NCI-H2029 (cell line): ENCODE measurements around the gene MROH2A.
"Not testable (repeated sequence)": the region's sequence is repeated elsewhere in the genome, so short reads cannot be mapped to it uniquely, and the experiment has no call there.

ENCODE experiments used
- DNase-seq: peaks from one replicate; lab custom pipeline; 2025; lab: John Stamatoyannopoulos, UW

The MROH2A gene

DNA sequence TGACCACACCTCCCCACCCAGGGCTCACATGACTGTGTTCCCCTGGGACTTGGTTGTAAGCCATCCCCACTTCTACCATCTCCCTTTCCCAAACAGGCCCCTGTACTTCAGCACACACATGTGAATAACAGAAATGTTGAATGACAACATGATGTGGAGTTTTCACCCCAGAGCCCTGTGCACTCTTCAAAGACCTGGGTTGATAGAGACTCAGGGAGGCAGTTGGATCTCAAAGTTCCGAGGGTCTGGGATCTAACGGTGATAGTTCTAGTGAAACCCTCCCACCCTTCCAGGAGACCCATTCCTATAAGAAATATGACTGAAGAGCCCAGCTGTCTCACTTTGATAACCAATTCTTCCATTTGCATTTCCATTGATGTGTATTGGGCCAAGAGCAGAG, at the start of gene MROH2A:
Gene MROH2A (plus strand): TSS at position 301 of the 400 bp plus-strand sequence. CDS start 1,029 bp downstream, outside the sequence.
- DNase-seq, result no peak

- no peak for DNase-seq
Measured at GRCh38 chr2:233728723-233729301, 49.3 kb upstream of the MROH2A start, which contains the start of gene UGT1A3. Gene UGT1A3 (plus strand): TSS chr2:233729042. CDS start chr2:233729127, 85 bp downstream.

DNA sequence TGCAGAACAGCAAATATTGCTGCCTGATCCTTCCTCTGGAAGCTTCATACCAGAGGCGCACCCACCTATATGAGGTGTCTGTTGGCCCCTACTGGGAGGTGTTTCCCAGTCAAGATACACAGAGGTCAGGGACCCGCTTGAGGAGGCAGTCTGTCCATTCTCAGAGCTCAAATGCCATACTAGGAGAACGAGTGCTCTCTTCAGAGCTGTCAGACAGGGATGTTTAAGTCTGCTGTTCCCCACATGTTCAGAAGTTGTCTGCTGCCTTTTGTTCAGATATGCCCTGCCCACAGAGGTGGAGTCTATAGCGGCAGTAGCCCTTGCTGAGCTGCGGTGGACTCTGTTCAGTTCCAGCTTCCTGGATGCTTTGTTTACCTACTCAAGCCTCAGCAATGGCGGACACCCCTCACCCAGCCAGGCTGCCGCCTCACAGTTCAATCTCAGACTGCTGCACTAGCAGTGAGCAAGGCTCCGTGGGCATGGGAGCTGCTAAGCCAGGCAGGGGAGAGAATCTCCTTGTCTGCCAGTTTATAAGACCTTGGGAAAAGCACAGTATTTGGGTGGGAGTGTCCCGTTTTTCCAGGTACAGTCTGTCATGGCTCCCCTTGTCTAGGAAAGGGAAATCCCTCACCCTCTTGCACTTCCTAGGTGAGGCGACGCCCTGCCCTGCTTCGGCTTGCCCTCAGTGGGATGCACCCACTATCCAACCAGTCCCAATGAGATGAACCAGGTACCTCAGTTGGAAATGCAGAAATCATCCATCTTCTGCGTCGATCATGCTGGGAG, 41.1 kb upstream of the MROH2A start:
- DNase-seq, result not testable (repeated sequence)

DNA sequence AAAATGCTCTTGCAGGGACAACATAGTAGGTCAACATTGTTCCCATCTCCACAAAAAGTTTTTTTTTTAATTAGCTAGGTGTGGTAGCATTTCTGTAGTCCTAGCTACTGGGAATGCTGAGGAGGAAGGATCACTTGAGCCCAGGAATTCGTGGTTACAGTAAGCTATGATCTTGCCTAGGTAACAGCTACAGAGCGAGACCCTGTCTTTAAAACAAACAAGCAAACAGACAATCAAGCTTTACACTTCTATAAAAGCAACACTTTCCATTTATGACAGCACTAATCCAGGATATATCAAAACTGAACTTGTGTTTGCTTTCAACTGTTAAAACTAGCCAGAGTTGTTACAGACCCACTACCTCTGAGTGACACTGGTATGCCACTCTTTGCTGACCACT, 37.3 kb upstream of the MROH2A start:
- no peak for DNase-seq

DNA sequence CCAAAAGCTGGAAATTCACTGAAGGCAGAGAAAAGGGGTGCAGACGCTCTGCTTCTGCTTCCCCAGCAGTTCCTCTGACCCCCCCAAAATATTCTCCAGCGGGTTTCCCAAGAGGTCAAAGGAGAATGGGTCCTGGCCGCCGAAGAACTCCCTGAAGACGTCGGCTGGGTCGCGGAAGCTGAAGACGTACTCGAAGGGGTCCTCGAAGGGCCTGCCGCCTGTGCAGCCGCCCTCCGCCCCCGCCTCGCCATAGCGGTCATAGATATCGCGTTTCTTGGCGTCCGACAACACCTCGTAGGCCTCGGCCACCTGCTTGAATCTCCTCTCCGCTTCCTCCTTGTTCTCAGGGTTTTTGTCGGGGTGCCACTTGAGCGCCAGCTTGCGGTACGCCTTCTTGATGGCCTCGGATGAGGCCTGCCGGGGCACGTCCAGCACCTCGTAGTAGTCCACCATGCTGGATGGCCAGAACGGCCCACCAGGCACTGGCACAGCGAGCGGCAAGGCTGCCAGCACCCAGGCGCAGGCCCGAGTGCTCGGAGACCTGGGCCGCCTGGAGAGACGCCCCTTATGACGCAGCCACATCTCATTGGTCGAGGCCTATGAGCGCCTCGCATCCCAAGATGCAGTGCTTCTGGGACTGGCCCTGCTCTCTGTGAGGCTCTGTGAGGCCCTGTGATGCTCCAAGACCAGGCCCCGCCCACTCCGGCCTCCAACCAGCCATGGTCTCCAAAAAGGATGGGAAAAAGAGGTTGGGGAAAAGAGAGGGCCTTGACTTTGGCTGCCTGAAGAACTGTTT, 34.5 kb upstream of the MROH2A start:
- DNase-seq, result no peak

DNA sequence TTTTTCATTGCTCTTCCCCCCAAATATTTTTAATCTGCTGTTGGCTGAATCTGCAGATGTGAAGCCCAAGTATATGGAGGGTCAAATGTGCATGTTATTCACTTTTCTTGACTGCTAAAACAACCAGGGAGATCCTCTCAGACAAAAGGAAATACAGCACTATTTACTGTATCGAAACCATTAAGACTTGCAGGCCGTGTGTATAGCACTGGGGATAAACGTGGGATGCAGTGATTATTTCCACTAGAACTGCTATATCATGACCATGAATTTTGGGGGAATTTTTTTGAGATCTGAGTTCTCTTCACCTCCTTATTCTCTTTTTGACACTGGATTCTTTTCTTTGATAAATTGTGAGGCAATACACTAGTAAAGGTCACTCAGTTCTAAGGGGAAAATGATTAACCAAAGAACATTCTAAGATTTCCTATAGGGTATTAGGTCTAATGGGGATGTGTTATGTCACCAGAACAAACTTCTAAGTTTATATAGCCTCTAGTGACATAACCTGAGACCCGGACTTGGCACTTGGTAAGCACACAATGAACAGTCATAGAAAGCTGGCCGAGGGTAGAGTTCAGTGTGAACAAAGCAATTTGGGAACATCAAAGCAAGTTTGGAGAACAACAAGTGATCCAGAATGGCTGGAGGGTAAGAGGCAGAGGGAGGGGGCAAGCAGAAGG, 32.9 kb upstream of the MROH2A start:
- no peak for DNase-seq

- not testable (repeated sequence) for DNase-seq
Measured at GRCh38 chr2:233745838-233746237, 32.3 kb upstream of the MROH2A start.

DNA sequence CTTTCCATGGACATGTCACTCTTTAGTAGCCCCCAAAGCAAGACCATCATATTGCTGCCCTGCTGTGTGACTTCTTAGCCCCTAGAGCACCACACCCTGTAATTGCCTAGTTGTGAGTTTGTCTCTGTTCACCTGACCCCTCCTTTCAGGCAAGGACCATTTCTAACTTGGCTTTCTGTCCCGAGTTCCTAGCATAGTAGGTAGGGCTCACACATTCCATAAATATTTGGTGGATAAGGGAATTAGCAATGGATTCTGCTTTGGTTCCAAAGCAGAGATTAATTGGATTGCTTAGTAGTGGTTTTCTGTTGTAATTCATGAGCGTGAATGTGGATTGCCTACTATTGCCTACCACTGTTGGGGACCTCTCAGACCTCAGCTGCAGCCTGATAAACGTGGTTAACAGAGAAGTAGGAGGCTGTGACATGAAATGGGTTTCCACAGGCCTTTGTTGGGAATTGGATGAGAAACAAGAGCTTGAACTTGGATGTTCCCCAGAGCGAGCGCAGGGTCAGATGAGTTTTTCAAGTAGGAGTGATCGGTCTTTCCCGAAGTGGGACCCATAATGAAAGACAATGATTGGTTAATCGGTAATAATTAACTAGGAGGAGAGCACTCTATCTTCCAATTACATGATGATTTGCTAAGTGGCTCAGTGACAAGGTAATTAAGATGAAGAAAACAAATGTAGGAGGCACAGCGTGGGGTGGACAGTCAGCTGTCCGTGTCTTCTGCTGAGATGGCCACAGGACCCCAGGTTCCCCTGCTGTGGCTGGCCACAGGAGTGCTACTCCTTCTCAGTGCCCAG, 31.5 kb upstream of the MROH2A start:
- DNase-seq, result no peak

DNA sequence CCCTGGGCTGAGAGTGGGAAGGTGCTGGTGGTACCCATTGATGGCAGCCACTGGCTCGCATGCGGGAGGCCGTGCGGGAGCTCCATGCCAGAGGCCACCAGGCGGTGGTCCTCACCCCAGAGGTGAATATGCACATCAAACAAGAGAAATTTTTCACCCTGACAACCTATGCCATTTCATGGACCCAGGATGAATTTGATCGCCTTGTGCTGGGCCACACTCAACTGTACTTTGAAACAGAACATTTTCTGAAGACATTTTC, 30.9 kb upstream of the MROH2A start:
- no peak for DNase-seq

DNA sequence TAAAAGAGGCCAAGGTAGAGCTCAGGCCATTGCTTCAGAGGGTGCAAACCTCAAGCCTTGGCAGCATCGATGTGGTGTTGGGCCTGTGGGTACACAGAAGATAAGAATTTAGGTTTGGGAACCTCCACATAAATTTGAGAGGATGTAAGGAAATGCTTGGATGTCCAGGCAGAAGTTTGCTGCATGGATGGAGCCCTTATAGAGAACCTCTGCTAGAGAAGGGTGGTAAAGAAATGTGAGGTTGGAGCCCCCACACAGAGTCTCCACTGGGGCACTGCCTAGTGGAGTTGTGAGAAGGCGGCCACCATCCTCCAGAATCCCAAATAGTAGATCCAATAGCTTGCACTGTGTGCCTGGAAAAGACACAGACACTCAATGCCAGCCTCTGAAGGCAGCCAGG, 27.4 kb upstream of the MROH2A start:
- DNase-seq, result not testable (repeated sequence)

GRCh38 chr2:233751212-233752009, 26.7 kb upstream of the MROH2A start:
- DNase-seq, result not testable (repeated sequence)

GRCh38 chr2:233754872-233755611, 23.1 kb upstream of the MROH2A start:
- DNase-seq, result no peak

DNA sequence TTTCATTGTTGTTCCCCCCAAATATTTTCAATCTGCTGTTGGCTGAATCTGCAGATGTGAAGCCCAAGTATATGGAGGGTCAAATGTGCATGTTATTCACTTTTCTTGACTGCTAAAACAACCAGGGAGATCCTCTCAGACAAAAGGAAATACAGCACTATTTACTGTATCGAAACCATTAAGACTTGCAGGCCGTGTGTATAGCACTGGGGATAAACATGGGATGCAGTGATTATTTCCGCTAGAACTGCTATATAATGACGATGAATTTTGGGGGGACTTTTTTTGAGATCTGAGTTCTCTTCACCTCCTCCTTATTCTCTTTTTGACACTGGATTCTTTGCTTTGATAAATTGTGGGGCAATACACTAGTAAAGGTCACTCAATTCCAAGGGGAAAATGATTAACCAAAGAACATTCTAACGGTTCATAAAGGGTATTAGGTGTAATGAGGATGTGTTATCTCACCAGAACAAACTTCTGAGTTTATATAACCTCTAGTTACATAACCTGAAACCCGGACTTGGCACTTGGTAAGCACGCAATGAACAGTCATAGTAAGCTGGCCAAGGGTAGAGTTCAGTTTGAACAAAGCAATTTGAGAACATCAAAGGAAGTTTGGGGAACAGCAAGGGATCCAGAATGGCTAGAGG, 21.6 kb upstream of the MROH2A start:
- DNase-seq, result no peak

GRCh38 chr2:233758141-233758540, 20.0 kb upstream of the MROH2A start:
- no peak for DNase-seq

GRCh38 chr2:233758849-233759248, 19.3 kb upstream of the MROH2A start:
- DNase-seq, result no peak

DNA sequence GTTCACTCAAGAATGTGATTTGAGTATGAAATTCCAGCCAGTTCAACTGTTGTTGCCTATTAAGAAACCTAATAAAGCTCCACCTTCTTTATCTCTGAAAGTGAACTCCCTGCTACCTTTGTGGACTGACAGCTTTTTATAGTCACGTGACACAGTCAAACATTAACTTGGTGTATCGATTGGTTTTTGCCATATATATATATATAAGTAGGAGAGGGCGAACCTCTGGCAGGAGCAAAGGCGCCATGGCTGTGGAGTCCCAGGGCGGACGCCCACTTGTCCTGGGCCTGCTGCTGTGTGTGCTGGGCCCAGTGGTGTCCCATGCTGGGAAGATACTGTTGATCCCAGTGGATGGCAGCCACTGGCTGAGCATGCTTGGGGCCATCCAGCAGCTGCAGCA, 18.1 kb upstream of the MROH2A start, which contains the start of gene UGT1A1:
Gene UGT1A1 (plus strand): TSS at position 228 of the 400 bp plus-strand sequence. CDS start 18 bp downstream, at position 246.
- DNase-seq, result no peak

DNA sequence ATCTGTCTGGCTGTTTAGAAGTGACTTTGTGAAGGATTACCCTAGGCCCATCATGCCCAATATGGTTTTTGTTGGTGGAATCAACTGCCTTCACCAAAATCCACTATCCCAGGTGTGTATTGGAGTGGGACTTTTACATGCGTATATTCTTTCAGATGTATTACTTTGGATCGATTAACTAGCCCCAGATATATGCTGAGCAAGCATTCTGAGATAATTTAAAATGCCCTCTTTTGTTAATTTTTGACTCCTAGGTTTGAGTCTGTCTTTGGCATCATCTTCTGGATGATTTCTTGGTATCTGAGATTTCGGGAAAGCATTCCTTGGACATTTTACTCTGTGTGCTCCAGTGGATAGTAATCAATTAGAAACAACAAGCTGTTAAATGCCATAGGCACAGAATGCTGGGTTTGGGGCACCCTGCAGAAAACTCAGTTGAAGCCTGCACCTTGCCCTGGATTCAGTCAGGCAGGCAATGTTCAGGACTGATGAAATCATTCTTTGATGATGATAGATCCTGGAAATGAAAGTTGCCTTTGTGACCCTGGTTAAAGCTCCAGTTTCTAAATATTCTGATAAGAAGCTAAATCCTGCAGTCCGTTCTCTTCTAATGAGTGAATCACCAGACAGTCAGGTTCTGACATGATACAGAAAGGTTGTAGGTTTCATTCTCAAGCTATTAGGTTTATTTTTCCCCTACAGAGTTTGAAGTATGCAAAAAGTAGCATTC, 16.9 kb upstream of the MROH2A start:
- no peak for DNase-seq

GRCh38 chr2:233764264-233764663, 13.9 kb upstream of the MROH2A start:
- DNase-seq, result no peak

DNA sequence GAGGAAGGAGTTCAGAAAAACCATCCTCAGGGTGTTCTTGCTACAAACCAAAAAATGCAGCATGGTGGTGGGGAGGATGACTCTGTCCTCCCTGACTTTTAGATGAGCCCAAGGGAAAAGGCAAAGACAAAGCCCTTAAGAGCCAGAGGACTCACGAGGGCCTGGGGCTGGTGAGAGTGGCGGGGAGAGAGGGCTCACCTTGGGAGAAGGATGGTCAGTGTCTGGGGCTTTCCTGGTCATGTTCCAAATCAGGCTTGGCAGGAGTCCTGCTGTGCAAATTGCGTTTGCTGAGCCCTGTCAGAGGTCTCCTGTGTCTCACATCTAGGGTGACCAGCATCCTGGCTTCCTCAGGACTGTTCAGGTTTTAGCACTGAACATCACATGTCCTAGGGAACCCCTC, 13.4 kb upstream of the MROH2A start:
- no peak for DNase-seq
